Measurements from ENCODE around the gene FUBP1.
"Not testable (repeated sequence)": the region's sequence is repeated elsewhere in the genome, so short reads cannot be mapped to it uniquely, and the experiment has no call there.

The FUBP1 gene

GRCh38 chr1:77940921-77941570 is 37.8 kb downstream of the FUBP1 start:
- no peak for FAIRE-seq

GRCh38 chr1:77938651-77939050 is 40.2 kb downstream of the FUBP1 start:
- FAIRE-seq = no peak

GRCh38 chr1:77929806-77930205 is 49.1 kb downstream of the FUBP1 start:
- FAIRE-seq = no peak

DNA sequence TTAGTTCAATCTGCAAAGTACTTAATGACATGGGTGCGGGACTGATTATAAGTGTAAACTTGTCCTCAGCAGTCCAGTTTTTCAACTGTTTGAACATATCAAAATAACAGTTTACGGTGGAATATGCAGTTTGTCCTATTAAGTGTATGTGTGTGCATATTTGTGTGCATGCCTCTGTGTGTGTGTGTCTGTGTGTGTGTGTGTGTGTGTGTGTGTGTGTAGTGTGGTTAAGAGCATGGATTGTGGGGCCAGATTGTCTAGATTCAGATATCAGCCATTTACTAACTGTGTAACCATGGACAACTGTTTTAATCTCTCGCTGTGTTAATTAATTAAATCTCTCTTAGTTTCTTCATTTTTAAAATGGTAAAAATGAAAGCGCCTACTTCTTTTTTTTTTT is 51.5 kb downstream of the FUBP1 start:
- FAIRE-seq = no peak

DNA sequence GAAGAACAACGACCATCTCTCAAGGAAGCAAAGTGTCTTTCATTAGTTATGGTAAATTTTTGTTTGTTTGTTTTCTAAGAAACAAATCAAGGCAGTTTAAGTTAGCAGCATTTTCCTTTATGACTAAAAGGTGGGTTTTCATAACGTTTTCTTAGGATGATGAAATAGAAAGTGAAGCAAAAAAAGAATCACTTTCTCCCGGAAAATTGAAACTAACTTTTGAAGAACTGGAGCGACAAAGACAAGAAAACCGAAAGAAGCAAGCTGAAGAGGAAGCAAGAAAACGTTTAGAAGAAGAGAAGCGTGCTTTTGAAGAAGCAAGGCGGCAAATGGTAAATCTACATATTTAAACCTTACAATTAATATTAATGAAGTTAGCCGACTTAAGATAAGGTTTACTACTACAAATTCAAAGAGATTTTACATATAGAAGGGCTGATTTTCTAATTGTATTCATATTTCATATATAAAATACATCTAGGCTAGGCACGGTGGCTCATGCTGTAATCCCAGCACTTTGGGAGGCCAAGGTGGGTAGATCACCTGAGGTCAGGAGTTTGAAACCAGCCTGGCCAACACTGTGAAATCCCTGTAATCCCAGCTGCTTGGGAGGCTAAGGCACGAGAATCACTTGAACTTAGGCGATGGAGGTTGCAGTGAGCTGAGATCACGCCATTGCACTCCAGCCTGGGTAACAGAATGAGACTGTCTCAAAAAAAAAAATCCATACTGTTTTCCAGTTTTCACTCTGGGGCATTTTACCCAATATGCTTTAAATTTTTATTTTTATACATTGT is 52.1 kb downstream of the FUBP1 start:
- no peak for FAIRE-seq

- no peak for FAIRE-seq
Measured at GRCh38 chr1:77925956-77926355, 52.9 kb downstream of the FUBP1 start.

DNA sequence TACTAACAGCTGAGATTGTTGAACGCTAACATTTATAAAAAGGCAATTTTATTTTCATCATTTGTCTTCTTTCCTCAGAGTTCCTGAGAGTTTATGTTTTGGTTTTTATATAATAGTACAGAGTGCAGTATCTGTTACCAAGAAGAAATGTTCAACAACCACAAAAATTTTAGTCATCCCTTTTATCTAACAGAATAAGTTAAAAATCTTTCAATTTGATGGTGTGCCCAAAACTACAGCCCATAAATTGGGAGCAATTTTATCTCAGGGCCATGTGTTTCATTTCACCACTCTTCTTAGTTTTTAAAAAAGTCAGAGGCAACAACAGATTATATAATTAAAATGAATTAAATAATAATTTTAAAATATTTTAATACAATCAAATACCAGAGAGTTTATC is 53.4 kb downstream of the FUBP1 start:
- FAIRE-seq = peak; percentile 67

DNA sequence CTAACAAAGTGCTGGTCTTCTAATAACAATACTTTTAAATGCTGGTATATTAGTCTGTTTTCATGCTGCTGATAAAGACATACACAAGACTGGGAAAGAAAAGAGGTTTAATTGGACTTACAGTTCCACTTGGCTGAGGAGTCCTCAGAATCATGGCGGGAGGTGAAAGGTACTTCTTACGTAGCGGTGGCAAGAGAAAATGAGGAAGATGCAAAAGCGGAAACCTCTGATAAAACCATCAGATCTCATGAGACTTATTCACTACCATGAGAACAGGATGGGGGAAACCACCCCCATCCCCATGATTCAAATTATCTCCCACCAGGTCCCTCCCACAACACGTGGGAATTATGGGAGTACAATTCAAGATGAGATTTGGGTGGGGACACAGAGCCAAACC is 60.0 kb downstream of the FUBP1 start:
- not testable (repeated sequence) for FAIRE-seq

DNA sequence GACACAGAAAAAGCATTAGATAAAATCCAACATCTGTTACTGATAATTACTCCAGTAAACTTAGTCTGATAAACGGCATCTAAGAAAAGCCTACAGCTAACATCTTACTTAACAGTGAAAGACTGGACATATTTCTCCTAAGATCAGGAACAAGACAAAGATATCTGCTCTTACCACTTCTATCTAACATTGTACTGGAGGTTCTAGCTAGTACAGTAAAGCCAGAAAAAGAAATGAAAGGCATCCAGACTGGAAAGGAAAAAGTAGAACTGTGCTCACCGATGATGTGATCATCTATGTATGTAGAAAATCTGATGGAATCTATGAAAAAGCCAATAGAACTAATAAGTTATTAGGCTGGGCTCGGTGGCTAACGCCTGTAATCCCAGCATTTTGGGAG is 68.8 kb downstream of the FUBP1 start:
- no peak for FAIRE-seq

- no peak for FAIRE-seq
Measured at GRCh38 chr1:77906624-77907023, 72.2 kb downstream of the FUBP1 start.

DNA sequence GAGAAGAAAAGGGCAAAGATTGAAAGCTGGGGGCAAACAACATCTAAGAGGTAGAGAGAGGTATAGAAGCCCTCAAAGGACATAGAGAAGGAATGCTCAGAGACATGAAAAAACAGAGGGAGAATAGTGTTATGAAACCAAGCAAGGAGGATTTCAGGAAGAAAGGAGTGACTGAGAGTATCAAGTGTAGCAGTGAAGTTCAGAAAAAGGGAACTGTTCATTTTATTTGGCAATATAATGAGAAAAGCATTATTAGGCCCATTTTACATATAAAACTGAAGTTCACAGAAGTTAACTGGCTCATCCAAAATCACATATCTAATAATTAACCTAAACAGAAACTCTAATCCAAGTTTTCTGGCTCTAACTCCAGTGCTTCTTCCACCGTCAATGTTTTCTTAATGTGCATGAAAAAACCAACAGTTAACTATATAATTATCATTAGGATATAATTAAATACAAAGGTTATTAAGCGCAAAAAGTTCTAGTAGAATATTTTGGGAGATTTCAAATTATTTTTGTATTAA is 72.8 kb downstream of the FUBP1 start:
- peak; percentile 37 for FAIRE-seq

GRCh38 chr1:77905603-77906002 is 73.3 kb downstream of the FUBP1 start:
- no peak for FAIRE-seq

- FAIRE-seq = peak; percentile 93
Measured at GRCh38 chr1:77900687-77901293, 78.1 kb downstream of the FUBP1 start.

DNA sequence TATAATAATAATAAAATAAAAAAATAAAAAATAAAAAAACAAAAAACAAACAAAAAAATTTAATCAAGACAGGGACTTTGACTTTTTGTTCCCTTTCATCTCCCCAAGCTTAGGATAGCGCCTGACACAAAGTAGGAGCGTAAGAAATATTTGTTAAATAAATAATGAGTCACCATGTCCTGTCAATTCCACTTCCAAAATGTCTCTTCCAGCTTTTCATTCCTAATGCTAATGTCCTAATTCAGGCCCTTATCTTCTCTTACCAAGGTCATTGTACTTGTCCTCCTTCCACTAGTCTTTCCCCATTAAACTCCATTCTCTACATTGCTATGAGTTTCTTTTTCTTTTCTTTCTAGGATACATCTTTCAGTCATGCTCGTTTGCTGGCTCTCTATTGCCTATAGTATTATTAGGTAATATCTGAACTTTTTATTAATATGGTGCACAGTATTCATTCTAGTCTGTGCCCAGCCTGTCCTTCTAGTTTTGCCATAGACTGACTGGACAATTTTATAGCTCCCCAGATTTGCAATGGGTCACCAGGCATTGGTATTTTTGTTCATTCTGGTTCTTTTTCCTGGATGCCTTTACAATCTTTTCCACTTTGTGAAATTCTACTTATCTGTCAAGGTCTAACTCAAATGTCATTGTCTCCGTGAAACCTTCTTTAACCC is 79.1 kb downstream of the FUBP1 start:
- no peak for FAIRE-seq
